Central memory CD8-positive, alpha-beta T cell (primary cell): ENCODE data around the gene UBFD1.
A peak's percentile ranks its signal among the peaks of the same experiment; 100 is the strongest.

Source experiments
- ATAC-seq: fragments of 150-1000 bp; cut with Tn5 transposase; replicated peaks from 2 replicates; pipeline ENCODE4 v1.10.0; 2022; ENCODE audit warnings: mild to moderate bottlenecking, moderate FRiP score, moderate number of reproducible peaks; ENCODE audit not compliant: poor library complexity, severe bottlenecking; ENCODE audit errors: extremely low read depth
- DNase-seq, 2 donors: peaks; one replicate each; pipeline ENCODE4 v3.0.0; 2021; ENCODE audit warnings: low spot score in 2 of 2
- H3K27ac Mint-ChIP-seq: one replicate; pipeline ENCODE4 v1.8.0; 2022; ENCODE audit warnings: low read depth, mild to moderate bottlenecking, moderate library complexity, mixed read lengths
- H3K27me3 Mint-ChIP-seq: one replicate; pipeline ENCODE4 v1.8.0; 2022; ENCODE audit warnings: mixed read lengths
- H3K36me3 Mint-ChIP-seq: one replicate; pipeline ENCODE4 v1.8.0; 2022; ENCODE audit warnings: mild to moderate bottlenecking, moderate library complexity, mixed read lengths; ENCODE audit not compliant: insufficient read depth
- H3K4me1 Mint-ChIP-seq: one replicate; pipeline ENCODE4 v1.8.0; 2022; ENCODE audit warnings: mixed read lengths
- H3K4me3 Mint-ChIP-seq: one replicate; pipeline ENCODE4 v1.8.0; 2022; ENCODE audit warnings: mild to moderate bottlenecking, moderate library complexity, mixed read lengths
- H3K9me3 Mint-ChIP-seq: one replicate; pipeline ENCODE4 v1.8.0; 2022; ENCODE audit warnings: mixed read lengths

Gene UBFD1

DNA sequence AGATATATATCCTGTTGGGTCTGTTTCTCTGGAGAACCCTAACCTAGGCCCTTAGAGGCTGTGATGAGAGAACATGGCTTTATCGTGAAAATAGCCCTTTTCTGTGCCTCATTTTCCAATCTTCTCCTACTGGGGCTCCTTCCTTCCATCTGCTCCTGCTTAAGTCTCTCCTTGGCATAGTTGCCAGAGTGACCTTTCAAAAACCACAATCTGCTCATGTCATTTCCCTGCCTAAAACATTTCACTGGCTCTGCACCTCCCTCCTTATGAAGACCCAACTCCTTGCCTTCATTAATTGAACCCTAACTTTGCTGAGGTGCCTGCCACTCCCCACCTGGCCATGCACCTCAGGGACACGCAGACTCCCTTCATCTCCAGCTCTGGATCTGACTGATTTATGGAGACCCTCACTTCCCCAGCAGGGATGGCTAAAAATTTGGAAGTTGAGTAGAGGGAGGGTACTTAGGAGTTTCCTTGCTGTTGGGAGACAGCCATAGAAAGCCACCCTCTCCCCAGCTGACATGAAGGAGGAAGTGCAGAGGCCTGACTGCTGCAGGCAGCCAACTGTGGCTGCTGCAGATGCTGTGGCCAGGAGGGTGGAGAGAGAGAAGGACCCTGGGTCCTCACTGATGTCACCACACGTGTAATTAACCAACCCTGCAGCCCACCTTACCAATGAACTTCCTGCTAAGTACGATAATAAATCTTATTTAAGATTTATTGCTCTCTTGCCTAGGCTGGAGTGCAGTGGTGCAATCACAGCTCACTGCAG, 41.0 kb upstream of the UBFD1 start:
- ATAC-seq: no peak
- Mint-ChIP-seq H3K27me3 (no peaks in the 10 kb centered on the region), H3K4me1 (peaks cover 32% of the 10 kb centered on the region), H3K36me3 (peaks cover 6% of the 10 kb centered on the region), H3K27ac (peak overlapping the region; percentile 10), H3K4me3 (no peak overlapping the region), H3K9me3 (no peaks in the 10 kb centered on the region)
- no peak for DNase-seq

DNA sequence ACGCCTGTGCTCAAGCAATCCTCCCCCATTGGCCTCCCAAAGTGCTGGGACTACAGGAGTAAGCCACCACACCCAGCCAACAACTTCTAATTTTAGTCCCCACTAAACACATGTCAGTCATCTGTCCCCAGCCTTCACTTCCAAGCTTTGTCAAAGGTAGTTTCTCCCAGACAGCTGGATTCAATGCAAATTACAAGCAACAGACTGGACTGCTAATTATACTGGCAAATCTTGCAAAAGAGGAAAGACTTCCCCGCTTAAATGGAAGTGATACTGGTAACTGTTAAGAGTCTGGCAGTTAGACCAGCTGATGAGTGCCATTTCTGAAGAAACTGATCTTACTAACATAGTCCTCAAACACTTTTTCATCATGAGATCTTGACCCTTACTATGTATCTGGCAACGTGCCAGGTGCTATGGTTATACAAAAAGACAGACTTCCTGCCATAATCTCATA, 39.1 kb upstream of the UBFD1 start:
- Mint-ChIP-seq H3K4me1 (peaks cover 32% of the 10 kb centered on the region), H3K27me3 (no peaks in the 10 kb centered on the region), H3K36me3 (peaks cover 13% of the 10 kb centered on the region), H3K27ac (peak overlapping the region; percentile 78), H3K4me3 (no peak overlapping the region), H3K9me3 (no peaks in the 10 kb centered on the region)
- DNase-seq: no peak
- ATAC-seq: no peak

DNA sequence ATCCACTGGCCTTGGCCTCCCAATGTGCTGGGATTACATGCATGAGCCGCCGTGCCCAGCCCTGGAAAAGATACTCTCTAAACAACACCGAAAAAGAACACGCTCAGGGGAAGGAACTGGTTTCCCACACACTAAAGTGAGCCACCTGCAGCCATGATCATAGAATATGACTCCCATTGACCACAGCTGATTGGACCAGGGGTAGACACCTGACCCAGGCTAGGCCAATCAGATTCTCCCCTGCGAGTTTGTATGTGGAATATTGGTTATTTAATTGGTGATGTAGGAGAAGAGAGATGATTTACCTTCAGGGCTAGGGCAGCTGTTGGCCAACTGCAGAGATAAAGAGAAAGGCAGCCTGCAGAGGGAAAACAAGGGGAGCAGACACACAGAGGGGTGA, 38.2 kb upstream of the UBFD1 start:
- no peak overlapping the region for H3K4me3 Mint-ChIP-seq
- H3K9me3 Mint-ChIP-seq: no peaks in the 10 kb centered on the region
- no peak for ATAC-seq
- H3K4me1 Mint-ChIP-seq: peaks cover 30% of the 10 kb centered on the region
- H3K27ac Mint-ChIP-seq: no peak overlapping the region
- no peak for DNase-seq
- peaks cover 19% of the 10 kb centered on the region for H3K36me3 Mint-ChIP-seq
- H3K27me3 Mint-ChIP-seq: no peaks in the 10 kb centered on the region

DNA sequence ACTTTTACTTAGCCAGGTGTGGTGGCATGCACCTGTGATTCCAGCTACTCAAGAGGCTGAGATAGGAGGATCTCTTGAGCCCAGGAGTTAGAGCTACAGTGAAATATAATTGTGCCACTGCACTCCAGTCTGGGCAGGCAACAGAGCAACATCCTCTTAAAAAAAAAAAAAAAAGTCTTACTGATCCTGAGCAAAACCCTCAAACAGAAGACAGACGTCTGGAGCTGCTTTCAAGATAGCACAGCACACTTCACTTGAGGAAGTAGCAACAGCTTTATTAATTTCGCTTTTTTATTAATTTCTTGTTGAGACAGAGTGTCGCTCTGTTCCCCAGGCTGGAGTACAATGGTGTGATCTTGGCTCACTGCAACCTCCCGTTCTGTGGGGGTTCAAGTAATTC, 37.0 kb upstream of the UBFD1 start:
- no peak overlapping the region for H3K27ac Mint-ChIP-seq
- ATAC-seq (no peak), DNase-seq (no peak)
- no peaks in the 10 kb centered on the region for H3K27me3 Mint-ChIP-seq
- no peak overlapping the region for H3K4me3 Mint-ChIP-seq
- H3K4me1 Mint-ChIP-seq: peaks cover 19% of the 10 kb centered on the region
- H3K36me3 Mint-ChIP-seq: peaks cover 21% of the 10 kb centered on the region
- H3K9me3 Mint-ChIP-seq: no peaks in the 10 kb centered on the region

DNA sequence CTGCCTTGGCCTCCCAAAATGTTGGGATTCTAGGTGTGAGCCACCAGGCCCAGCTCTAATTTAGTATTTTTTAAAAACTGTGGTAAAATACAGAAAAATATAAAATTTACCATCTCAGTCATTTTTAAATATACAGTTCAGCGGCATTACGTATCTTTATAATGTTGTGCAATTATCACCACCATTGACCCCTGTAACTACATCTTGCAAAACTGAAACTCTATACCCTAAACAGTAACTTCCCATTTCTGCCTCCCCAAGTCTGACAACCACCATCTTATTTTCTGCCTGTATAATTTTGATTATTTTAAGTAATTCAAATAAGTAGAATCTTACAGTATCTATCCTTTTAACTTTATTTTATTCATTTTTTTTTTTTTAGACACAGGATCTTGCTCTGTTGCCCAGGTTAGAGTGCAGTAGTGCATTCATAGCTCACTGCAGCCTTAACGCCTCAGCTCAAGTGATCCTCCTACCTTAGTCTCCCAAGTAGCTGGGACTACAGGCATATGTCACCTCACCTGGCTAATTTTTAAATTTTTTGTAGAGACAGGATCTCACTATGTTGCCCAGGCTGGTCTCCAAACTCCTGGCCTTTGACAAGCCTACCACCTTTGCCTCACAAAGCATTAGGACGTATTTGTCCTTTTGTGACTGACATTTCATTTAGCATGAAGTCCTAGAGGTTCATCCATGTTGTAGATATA, 36.3 kb upstream of the UBFD1 start:
- H3K4me3 Mint-ChIP-seq: no peak overlapping the region
- H3K9me3 Mint-ChIP-seq: no peaks in the 10 kb centered on the region
- peaks cover 13% of the 10 kb centered on the region for H3K4me1 Mint-ChIP-seq
- H3K27ac Mint-ChIP-seq: no peak overlapping the region
- H3K36me3 Mint-ChIP-seq: peaks cover 20% of the 10 kb centered on the region
- no peak for DNase-seq
- no peaks in the 10 kb centered on the region for H3K27me3 Mint-ChIP-seq
- no peak for ATAC-seq

DNA sequence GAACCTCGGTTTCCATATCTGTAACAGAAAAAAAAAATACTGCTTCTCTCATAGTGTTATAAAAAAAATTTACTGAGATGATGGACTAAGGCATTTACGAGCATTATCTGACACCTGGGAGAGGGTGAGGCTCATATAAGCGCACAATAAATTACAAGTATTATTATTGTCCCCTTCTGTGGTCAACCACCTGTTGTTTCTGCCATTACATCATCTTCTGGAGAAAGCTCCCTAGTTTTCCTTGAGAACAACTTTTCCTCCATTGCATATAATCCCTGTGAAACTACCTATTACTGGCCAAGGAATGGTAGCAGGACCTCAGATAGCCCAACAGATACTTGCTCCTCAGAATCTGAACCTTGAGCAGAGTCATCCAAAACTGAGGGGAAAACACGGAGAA, 35.6 kb upstream of the UBFD1 start:
- no peaks in the 10 kb centered on the region for H3K27me3 Mint-ChIP-seq
- no peak overlapping the region for H3K4me3 Mint-ChIP-seq
- no peak overlapping the region for H3K27ac Mint-ChIP-seq
- peaks cover 24% of the 10 kb centered on the region for H3K36me3 Mint-ChIP-seq
- DNase-seq (no peak), ATAC-seq (no peak)
- H3K4me1 Mint-ChIP-seq: peaks cover 6% of the 10 kb centered on the region
- no peaks in the 10 kb centered on the region for H3K9me3 Mint-ChIP-seq

DNA sequence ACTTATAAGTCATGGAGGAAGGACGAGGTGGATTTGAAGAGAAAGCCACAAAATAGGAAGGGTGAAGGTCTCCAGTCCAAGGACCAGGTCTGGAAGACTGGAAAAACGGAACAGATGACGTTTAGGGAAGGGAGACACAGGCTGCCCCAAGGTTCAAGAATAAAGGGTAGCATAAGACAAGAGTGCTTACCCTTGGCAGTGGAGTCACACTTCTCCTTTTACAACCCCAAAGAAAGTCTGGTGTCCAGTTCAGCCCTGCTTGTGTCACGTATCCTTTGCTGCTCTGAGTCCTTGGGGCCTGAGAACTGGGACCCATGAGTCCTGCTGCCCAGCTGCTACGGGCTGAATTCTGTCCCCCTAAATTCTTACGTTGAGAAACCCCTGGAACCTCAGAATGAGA, 34.2 kb upstream of the UBFD1 start:
- Mint-ChIP-seq H3K27ac (no peak overlapping the region), H3K36me3 (peaks cover 25% of the 10 kb centered on the region), H3K27me3 (no peaks in the 10 kb centered on the region), H3K9me3 (no peaks in the 10 kb centered on the region), H3K4me3 (no peak overlapping the region), H3K4me1 (peaks cover 3% of the 10 kb centered on the region)
- ATAC-seq (no peak), DNase-seq (no peak)

DNA sequence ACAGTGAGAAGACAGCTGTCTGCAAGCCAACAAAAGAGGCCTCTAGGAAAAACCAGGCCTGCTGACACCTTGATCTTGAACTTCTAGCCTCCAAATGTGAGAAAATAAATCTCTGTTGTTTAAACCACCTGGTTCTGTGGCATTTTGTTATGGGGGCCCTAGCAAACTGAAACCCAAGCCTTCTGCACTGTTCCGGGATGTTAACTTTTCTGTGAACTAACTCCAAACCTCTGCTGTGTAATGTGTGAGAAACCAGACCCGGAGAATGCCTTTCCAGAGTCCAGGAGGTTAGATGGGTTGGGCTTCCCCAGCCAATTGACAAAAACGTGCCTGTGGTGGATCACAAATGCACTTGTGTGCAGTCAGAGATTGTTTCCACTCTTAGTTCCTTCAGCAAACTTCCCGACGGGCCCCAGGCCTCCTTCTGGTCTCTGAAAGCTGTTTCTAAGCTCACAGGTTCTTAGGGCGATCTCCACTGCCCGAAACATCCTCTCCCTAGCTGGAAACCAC, 33.6 kb upstream of the UBFD1 start:
- H3K27me3 Mint-ChIP-seq: no peaks in the 10 kb centered on the region
- H3K27ac Mint-ChIP-seq: peak overlapping the region; percentile 72
- H3K4me3 Mint-ChIP-seq: no peak overlapping the region
- DNase-seq (no peak), ATAC-seq (no peak)
- H3K4me1 Mint-ChIP-seq: no peaks in the 10 kb centered on the region
- H3K36me3 Mint-ChIP-seq: peaks cover 26% of the 10 kb centered on the region
- no peaks in the 10 kb centered on the region for H3K9me3 Mint-ChIP-seq

DNA sequence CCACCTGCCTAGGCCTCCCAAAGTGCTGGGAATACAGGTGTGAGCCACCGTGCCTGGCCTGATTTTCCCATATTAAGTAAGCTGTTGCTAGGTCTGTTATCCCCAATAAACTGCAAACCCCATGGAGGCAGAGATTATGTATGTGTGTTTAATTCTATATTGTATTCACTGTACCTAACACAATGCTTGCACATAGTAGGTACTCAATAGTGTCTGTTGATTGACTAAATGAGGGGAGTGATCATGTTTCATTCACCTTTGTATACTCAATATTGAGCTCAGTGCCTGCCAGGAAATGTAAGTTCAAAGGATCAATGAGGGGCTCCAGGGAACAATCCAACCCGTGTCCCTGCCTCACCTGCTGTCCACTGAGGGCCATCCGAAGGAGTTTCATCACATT, 32.6 kb upstream of the UBFD1 start:
- Mint-ChIP-seq H3K4me3 (no peak overlapping the region), H3K4me1 (no peaks in the 10 kb centered on the region), H3K36me3 (peaks cover 23% of the 10 kb centered on the region), H3K27me3 (no peaks in the 10 kb centered on the region), H3K27ac (no peak overlapping the region), H3K9me3 (no peaks in the 10 kb centered on the region)
- ATAC-seq: no peak
- no peak for DNase-seq

DNA sequence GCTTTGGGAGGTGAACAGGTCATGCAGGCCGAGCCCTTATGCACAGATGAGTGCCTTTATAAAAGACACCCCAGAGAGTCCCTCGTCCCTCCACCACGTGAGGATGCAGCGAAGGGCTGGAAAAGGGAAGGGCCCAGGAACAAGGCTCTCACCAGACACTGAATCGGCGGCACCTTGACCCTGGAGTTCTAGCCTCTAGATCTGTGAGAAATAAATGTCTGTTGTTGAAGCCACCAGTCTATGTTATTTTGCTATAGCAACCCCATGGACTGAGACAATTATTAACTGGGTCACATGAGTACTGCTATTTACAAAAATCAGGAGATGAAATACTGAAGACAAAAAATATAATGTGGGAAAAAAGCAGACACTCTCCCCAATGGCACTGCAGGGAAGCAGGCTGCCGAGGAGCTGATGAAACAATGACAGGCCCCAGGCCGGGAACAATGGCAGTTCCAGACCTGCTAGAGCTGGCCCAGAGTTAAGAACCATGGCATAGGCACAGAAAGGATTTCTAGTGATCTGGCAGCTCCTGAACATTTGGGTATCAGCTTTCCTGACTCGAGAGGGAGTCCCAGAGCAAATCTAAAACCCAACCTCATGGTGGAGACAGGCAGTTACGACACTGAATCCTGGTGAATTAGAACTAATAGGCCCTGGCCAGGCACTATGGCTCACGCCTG, 29.4 kb upstream of the UBFD1 start:
- no peaks in the 10 kb centered on the region for H3K9me3 Mint-ChIP-seq
- no peak overlapping the region for H3K27ac Mint-ChIP-seq
- H3K27me3 Mint-ChIP-seq: no peaks in the 10 kb centered on the region
- DNase-seq (no peak), ATAC-seq (no peak)
- peaks cover 21% of the 10 kb centered on the region for H3K36me3 Mint-ChIP-seq
- no peak overlapping the region for H3K4me3 Mint-ChIP-seq
- H3K4me1 Mint-ChIP-seq: no peaks in the 10 kb centered on the region

DNA sequence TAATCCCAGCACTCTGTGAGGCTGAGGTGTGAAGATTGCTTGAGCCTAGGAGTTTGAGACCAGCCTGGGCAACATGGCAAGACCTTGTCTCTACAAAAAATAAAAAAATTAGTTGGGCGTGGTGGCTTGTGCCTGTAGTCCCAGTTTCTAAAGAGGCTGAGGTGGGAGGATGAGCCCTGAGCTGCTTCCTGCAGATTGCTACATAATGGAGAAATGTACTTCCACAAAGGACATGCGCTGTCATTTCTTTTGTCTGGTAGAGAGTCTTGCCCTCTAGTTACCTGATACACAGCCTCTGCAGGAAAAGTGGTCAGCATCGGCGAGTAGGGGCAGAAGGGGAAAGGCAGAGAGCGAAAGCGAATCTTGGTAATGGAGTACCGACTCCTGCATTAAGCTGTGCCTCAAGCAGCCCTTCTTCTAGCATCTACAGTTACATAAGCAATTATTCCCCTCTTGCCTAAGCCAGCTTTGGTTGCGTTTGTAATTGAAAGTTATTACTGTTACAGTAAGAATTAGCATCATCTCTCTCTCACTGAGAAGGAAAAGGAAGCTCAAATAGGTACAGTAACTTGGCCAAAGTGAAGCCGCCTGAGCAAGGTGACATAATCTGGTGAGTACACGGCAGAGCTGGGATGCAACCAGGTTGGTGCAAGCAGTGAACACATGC, 28.8 kb upstream of the UBFD1 start:
- no peaks in the 10 kb centered on the region for H3K27me3 Mint-ChIP-seq
- H3K27ac Mint-ChIP-seq: no peak overlapping the region

DNA sequence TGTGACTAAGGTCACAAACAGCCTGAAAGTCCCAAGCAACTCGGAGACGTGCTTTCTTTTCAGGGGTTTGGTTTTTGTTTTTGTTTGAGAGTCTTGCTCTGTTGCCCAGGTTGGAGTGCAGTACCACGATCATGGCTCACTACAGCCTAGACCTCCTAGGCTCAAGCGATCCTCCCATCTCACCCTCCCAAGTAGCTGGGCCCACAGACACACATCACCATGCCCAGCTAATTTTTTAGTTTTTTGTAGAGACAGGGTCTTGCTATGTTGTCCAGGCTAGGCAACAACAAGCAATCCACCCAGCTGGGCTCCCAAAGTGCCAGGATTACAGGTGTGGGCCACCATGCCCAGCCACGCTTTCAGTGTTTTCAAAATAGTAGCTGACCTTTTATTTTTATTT, 27.5 kb upstream of the UBFD1 start:
- Mint-ChIP-seq H3K9me3 (no peaks in the 10 kb centered on the region), H3K27me3 (no peaks in the 10 kb centered on the region), H3K27ac (no peak overlapping the region), H3K36me3 (peaks cover 22% of the 10 kb centered on the region), H3K4me3 (no peak overlapping the region), H3K4me1 (no peaks in the 10 kb centered on the region)
- DNase-seq (no peak), ATAC-seq (no peak)

More for the DNA sequence above, 28.8 kb upstream of the UBFD1 start:
- DNase-seq: no peak
- ATAC-seq: no peak
- Mint-ChIP-seq H3K4me3 (no peak overlapping the region), H3K4me1 (no peaks in the 10 kb centered on the region), H3K9me3 (no peaks in the 10 kb centered on the region), H3K36me3 (peaks cover 24% of the 10 kb centered on the region)
